A673 (cell line): Measurements from ENCODE around the gene ATG13.

ENCODE experiments used
- EZH2 ChIP-seq: fragments of 200-600 bp; sonication (generic); IDR thresholded peaks from 2 replicates; pipeline ENCODE4 v1.6.1; 2017; ENCODE audit warnings: borderline replicate concordance, low read depth, mild to moderate bottlenecking, mixed read lengths, antibody characterized with exemption, low read length; ENCODE audit not compliant: poor library complexity, severe bottlenecking
- TF ChIP-seq, protein P1 (sequence below): fragments of 300-800, 200-600 bp; sonication (generic); conservative IDR thresholded peaks from 2 replicates; pipeline ENCODE4 v1.5.1; 2017; ENCODE audit warnings: low read depth, mild to moderate bottlenecking, antibody characterized with exemption, low read length, moderate library complexity, mixed read lengths

DNA sequence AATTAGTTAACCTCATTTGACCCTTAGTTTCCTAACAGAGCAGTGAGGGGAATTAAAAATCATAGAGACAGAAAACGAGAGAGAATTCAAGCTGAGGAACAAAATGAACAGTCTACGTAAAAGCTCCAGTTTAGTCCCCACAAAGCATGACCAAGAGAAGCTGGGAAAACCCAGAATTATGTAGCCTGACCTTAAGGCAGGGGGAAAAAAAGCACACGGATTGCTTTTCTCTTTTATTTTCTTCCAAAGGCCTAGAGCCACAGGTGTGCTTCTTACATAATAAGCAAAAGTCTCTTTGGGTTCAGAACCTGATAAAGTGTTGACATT, 23.0 kb upstream of the ATG13 start:
- TF ChIP-seq, protein P1, sequence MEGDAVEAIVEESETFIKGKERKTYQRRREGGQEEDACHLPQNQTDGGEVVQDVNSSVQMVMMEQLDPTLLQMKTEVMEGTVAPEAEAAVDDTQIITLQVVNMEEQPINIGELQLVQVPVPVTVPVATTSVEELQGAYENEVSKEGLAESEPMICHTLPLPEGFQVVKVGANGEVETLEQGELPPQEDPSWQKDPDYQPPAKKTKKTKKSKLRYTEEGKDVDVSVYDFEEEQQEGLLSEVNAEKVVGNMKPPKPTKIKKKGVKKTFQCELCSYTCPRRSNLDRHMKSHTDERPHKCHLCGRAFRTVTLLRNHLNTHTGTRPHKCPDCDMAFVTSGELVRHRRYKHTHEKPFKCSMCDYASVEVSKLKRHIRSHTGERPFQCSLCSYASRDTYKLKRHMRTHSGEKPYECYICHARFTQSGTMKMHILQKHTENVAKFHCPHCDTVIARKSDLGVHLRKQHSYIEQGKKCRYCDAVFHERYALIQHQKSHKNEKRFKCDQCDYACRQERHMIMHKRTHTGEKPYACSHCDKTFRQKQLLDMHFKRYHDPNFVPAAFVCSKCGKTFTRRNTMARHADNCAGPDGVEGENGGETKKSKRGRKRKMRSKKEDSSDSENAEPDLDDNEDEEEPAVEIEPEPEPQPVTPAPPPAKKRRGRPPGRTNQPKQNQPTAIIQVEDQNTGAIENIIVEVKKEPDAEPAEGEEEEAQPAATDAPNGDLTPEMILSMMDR = no peak
- TF ChIP-seq EZH2 = no peak
